GM12878 (cell line): Measurements from ENCODE around the gene DNAJC4.

Source experiments
- CTCF ChIP-seq, 3 experiments: IDR thresholded peaks in 2 of 3; conservative IDR thresholded peaks in 1 of 3; 2 replicates each; pipeline ENCODE4 v1.5.1; 2011; ENCODE audit warnings: low read depth in 3 of 3, low read length in 3 of 3, mild to moderate bottlenecking in 3 of 3, control low read depth in 2 of 3, moderate library complexity in 2 of 3, inconsistent platforms in 1 of 3, mixed read lengths in 1 of 3; ENCODE audit not compliant: control insufficient read depth in 2 of 3, insufficient read depth in 1 of 3; ENCODE audit errors: extremely low read depth in 1 of 3
- POLR2AphosphoS5 ChIP-seq: IDR thresholded peaks from 2 replicates; pipeline ENCODE4 v1.6.1; 2011; ENCODE audit warnings: mild to moderate bottlenecking, low read length, inconsistent platforms
- ZZZ3 ChIP-seq: IDR thresholded peaks from 2 replicates; pipeline ENCODE4 v1.6.1; 2011; ENCODE audit warnings: low read depth; ENCODE audit not compliant: control insufficient read depth, insufficient read length

- TF ChIP-seq CTCF (IDR thresholded peaks at IDR 0.05 in 2 of 3, conservative IDR thresholded peaks at IDR 0.05 in 1 of 3; ENCODE audit: control insufficient read depth in 2 of 3, extremely low read depth in 1 of 3, insufficient read depth in 1 of 3, low read depth in 3 of 3, low read length in 3 of 3) (no peak), POLR2AphosphoS5 (no peak), ZZZ3 (no peak)
Observed at GRCh38 chr11:64275031-64275800, 44.9 kb downstream of the DNAJC4 start.
